Psoas muscle (tissue), 8 donors: ENCODE results near the gene ALDOB. TPM values are rescaled to one million over a fixed set of nuclear protein-coding genes. Genes with fewer than 3 reads are reported as not detected.

Experiments used
- ATAC-seq, 4 donors: fragments of 200-7000 bp; cut with Tn5 transposase; one replicate each; pipeline ENCODE4 v1.9.1; 2020; ENCODE audit warnings: moderate library complexity in 3 of 4, mild to moderate bottlenecking in 2 of 4
- DNase-seq, 2 donors: peaks; one replicate each; pipeline ENCODE4 v3.0.0-alpha.2; 2020
- H3K27ac ChIP-seq: fragments of 200-600 bp; one replicate; pipeline ENCODE4 v1.8.0; 2022
- H3K27me3 ChIP-seq, 3 donors: fragments of 200-600 bp in 1 of 3; one replicate each; pipeline versions ENCODE4 v1.6.1 to v1.8.0; 2013 to 2022; ENCODE audit warnings: low read length in 2 of 3, mild to moderate bottlenecking in 2 of 3, moderate library complexity in 1 of 3; ENCODE audit not compliant: insufficient read depth in 3 of 3
- H3K36me3 ChIP-seq, 2 donors: fragments of 200-600 bp in 1 of 2; one replicate each; pipeline versions ENCODE4 v1.6.1 to v1.8.0; 2013 to 2022; ENCODE audit warnings: low read depth in 1 of 2, mild to moderate bottlenecking in 1 of 2, moderate library complexity in 1 of 2; ENCODE audit not compliant: insufficient read depth in 1 of 2
- H3K4me1 ChIP-seq: fragments of 200-600 bp; one replicate; pipeline ENCODE4 v1.8.0; 2022
- H3K4me3 ChIP-seq: fragments of 200-600 bp; one replicate; pipeline ENCODE4 v1.8.0; 2022; ENCODE audit warnings: mild to moderate bottlenecking
- H3K9me3 ChIP-seq: fragments of 200-600 bp; one replicate; pipeline ENCODE4 v1.8.0; 2022
- CTCF ChIP-seq: fragments of 200-600 bp; IDR thresholded peaks from one replicate; pipeline ENCODE4 v1.8.0; 2022; ENCODE audit warnings: antibody characterized with exemption
- WGBS, 3 donors: extraction: QIAGEN DNeasy Blood & Tissue Kit; methylation state at CpG; one replicate each; pipeline versions ENCODE4 v1.1.6 to v1.1.7; 2013; 5-methylcytosine and 5-hydroxymethylcytosine counted together
- intact Hi-C, 2 donors: fragments of 100-400 bp; cut with DNase I; formaldehyde crosslinking; loops; one replicate each; pipeline versions ENCODE4 v1.11.0 to v1.14.2; 2022
- polyA plus RNA-seq, 3 donors: library from polyadenylated mRNA; stranded (reverse); fragments of 200-250 nt; gene quantifications; one replicate each; pipeline ENCODE4 v1.2.3, GENCODE V29; 2013
- total RNA-seq, 4 donors: library from RNA; stranded (reverse); fragmentation: NEBNext Ultra II Directional in 2 of 4; extraction: Animal tissue kit (Norgen Biotek cat#: 25700) in 2 of 4; gene quantifications; one replicate each; pipeline versions ENCODE4 v1.2.1 to v1.2.4, GENCODE V29; 2021 to 2023
- donor health status: healthy with polysubstance abuse.
- donor health status: DM: no; HTN: no; CAD: no; lungs with moderate emphysema.
- donor health status: Bipolar disorder and iron deficiency.
- donor health status: healthy.
- donor health status: DM: yes; HTN: yes; CAD: no.
- donor health status: DM: no; HTN: no; CAD: no.
- donor health status: DM: no; HTN: no; CAD: no.
- donor health status: DM: yes; HTN: yes; CAD: no.

Gene ALDOB
- total and polyA plus RNA-seq, 7 donors: 0.26 to 4.3 (median 0.48) TPM; not detected in 2

- TF ChIP-seq CTCF: no peak
- WGBS, 3 donors: 0 to 1% (median 0%) methylated on average over 44 of the region's 44 CpGs
- peaks cover 39% of the 10 kb centered on the region for H3K4me1 ChIP-seq
Measured at GRCh38 chr9:101398068-101398929, 37.3 kb downstream of the ALDOB start, which contains the start of the genes MRPL50 and ZNF189. MRPL50 (minus strand) TSS chr9:101398618; CDS start chr9:101398592, 26 bp downstream. ZNF189 (plus strand) TSS chr9:101398851; CDS start chr9:101399157, 306 bp downstream.

DNA sequence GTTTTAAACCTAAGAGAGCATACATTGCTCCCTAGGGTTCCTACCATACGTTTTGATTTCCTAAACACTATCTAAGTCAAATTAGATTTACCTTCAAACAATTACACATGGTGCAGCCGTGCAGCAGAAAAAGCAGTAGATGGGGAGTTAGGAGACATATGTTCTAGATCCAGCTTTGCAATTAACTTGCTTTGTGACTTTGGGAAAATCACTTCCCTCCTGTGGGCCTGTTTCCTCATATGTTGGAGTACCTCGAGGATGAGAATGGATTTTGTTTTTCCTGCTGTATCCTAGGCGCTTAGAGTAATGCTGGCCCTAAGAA lies 37.9 kb downstream of the ALDOB start:
- peak overlapping the region; percentile 88 for H3K27ac ChIP-seq
- DNase-seq: no peak
- intact Hi-C loops: loop anchor here in 1 of 2 donors (2.0 to 10.0 kb wide), 3 partner anchors 135 to 1293 kb away; partner anchors contain the start of genes RNF20 and TEX10
- peaks cover 14 to 29% of the 10 kb centered on the region in 2 donors for H3K36me3 ChIP-seq
- H3K4me3 ChIP-seq: peak overlapping the region; percentile 81
- no peak for TF ChIP-seq CTCF
- 4 to 7% (median 6%) methylated on average over 4 of the region's 4 CpGs for WGBS, 3 donors
- H3K4me1 ChIP-seq: peaks cover 39% of the 10 kb centered on the region
- peaks cover 10% of the 10 kb centered on the region for H3K9me3 ChIP-seq
- ATAC-seq: peak in 1 of 4 donors; percentile 0
- no peaks in the 10 kb centered on the region for H3K27me3 ChIP-seq

More at GRCh38 chr9:101398068-101398929, 37.3 kb downstream of the ALDOB start, which contains the start of the genes MRPL50 and ZNF189:
- intact Hi-C loops: loop anchor here in 1 of 2 donors (2.0 to 10.0 kb wide), 3 partner anchors 135 to 1293 kb away; partner anchors contain the start of genes RNF20 and TEX10
- ATAC-seq: peak; percentile 96 to 99 (median 98)
- Histone ChIP-seq H3K27me3 (no peaks in the 10 kb centered on the region), H3K4me3 (peak within 1 kb of the TSS; percentile 81), H3K9me3 (peaks cover 6% of the 10 kb centered on the region), H3K36me3 (peaks cover 19 to 35% of the 10 kb centered on the region in 2 donors), H3K27ac (peak within 1 kb of the TSS; percentile 88)
- DNase-seq: peak; percentile 97 to 98

DNA sequence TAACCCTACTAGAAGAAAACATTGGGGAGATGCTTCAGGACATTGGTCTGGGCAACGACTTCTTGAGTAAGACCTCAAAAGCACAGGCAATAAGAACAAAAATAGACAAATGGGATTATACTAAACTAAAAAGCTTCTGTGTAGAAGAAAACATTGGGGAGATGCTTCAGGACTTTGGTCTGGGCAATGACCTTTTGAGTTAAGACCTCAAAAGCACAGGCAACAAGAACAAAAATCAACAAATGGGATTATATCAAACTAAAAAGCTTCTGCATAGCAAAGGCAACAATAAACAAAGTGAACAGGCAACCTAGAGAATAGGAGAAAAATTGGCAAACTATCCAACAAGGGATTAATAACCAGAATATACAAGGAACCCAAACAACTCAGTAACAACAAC lies 40.9 kb downstream of the ALDOB start:
- Histone ChIP-seq H3K27me3 (no peaks in the 10 kb centered on the region), H3K27ac (no peak overlapping the region), H3K4me3 (no peak overlapping the region), H3K9me3 (peaks cover 10% of the 10 kb centered on the region), H3K4me1 (peaks cover 27% of the 10 kb centered on the region), H3K36me3 (peaks cover 0 to 12% of the 10 kb centered on the region in 2 donors)
- ATAC-seq (no peak), DNase-seq (no peak)
- 96 to 100% (median 97%) methylated on average over 1 of the region's 1 CpG for WGBS, 3 donors
- no peak for TF ChIP-seq CTCF
- intact Hi-C loops: loop anchor here in 1 of 2 donors (5.0 to 10.0 kb wide), 2 partner anchors 1042 to 1290 kb away; partner anchors contain the start of gene TEX10

DNA sequence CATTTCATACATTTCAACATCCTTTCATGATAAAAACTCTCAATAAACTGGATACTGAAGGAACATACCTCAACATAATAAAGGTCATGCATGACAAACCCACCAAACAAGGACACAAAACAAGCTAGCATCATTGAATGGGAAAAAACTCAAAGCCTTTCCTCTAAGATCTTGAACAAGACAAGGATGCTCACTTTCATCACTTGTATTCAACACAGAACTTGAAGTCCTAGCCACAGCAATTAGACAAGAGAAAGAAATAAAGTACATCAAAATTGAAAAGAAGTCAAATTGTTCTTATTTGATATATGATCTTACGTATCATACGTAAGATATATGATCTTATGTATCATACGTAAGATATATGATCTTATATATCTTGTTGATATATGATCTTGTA lies 42.4 kb downstream of the ALDOB start:
- no peak for ATAC-seq
- intact Hi-C loops: loop anchor here in 1 of 2 donors (10.0 kb wide), 1 partner anchor 1288 kb away; no protein-coding TSS in a partner anchor

More for the DNA sequence above, 42.4 kb downstream of the ALDOB start:
- Histone ChIP-seq H3K4me1 (peaks cover 22% of the 10 kb centered on the region), H3K36me3 (peaks cover 0 to 28% of the 10 kb centered on the region in 2 donors), H3K4me3 (no peak overlapping the region), H3K27ac (no peak overlapping the region), H3K9me3 (peaks cover 10% of the 10 kb centered on the region), H3K27me3 (no peaks in the 10 kb centered on the region)
- no peak for TF ChIP-seq CTCF
- DNase-seq: no peak
- 99% methylated on average over 3 of the region's 3 CpGs for WGBS, 3 donors
